Sigmoid colon (tissue), 4 donors: Measurements from ENCODE around the gene PRIMA1.

ENCODE experiments used
- CTCF ChIP-seq, 4 experiments: fragments of 450-650 bp in 3 of 4; fragments of 200-600 bp in 1 of 4; IDR thresholded peaks; one replicate each; pipeline ENCODE4 v1.5.1; 2016 to 2019; ENCODE audit warnings: antibody characterized with exemption in 4 of 4, mild to moderate bottlenecking in 3 of 4, moderate library complexity in 2 of 4
- POLR2AphosphoS5 ChIP-seq, 4 donors: sonication (generic); formaldehyde crosslinking; IDR thresholded peaks; one replicate each; pipeline ENCODE4 v1.6.1; 2017; ENCODE audit warnings: antibody characterized with exemption in 4 of 4

GRCh38 chr14:93744176-93744575 lies 44.1 kb downstream of the PRIMA1 start:
- TF ChIP-seq CTCF (IDR thresholded peaks at IDR 0.05) (no peak), POLR2AphosphoS5 (IDR thresholded peaks at IDR 0.05) (no peak)
